Gastroesophageal sphincter (tissue), 4 donors: ENCODE data around the gene PATL1. TPM values are rescaled to one million over a fixed set of nuclear protein-coding genes. Genes with fewer than 3 reads are reported as not detected.

ENCODE experiments used
- ATAC-seq: fragments of 150-250 bp; one replicate; pipeline ENCODE4 v1.9.1; 2016; ENCODE audit warnings: mild to moderate bottlenecking, moderate library complexity
- H3K27ac ChIP-seq, 4 donors: fragments of 200-600 bp; sonication (generic) in 3 of 4; 1 replicate in 3 of 4; 2 replicates in 1 of 4; pipeline ENCODE4 v1.5.1; 2016 to 2019
- H3K27me3 ChIP-seq: fragments of 200-600 bp; sonication (generic); one replicate; pipeline ENCODE4 v1.5.1; 2019
- H3K36me3 ChIP-seq, 2 donors: fragments of 200-600 bp; sonication (generic); one replicate each; pipeline ENCODE4 v1.5.1; 2019; ENCODE audit warnings: control low read depth in 1 of 2
- H3K4me1 ChIP-seq, 3 donors: fragments of 200-600 bp; sonication (generic); 1 replicate in 2 of 3; 2 replicates in 1 of 3; pipeline ENCODE4 v1.5.1; 2016 to 2019; ENCODE audit warnings: control low read depth in 2 of 3
- H3K4me3 ChIP-seq, 2 donors: fragments of 200-600 bp; sonication (generic); one replicate each; pipeline ENCODE4 v1.5.1; 2019; ENCODE audit warnings: mild to moderate bottlenecking in 1 of 2, moderate library complexity in 1 of 2
- H3K9me3 ChIP-seq, 3 donors: fragments of 200-600 bp; sonication (generic); one replicate each; pipeline ENCODE4 v1.5.1; 2017 to 2019; ENCODE audit warnings: control low read depth in 2 of 3
- CTCF ChIP-seq, 4 experiments: fragments of 200-600 bp in 2 of 4; fragments of 450-650 bp in 2 of 4; sonication (generic) in 1 of 4; IDR thresholded peaks; one replicate each; pipeline ENCODE4 v1.5.1; 2017 to 2019; ENCODE audit warnings: antibody characterized with exemption in 4 of 4, mild to moderate bottlenecking in 2 of 4, moderate library complexity in 2 of 4
- EP300 ChIP-seq: sonication (generic); formaldehyde crosslinking; IDR thresholded peaks from one replicate; pipeline ENCODE4 v1.6.1; 2017; ENCODE audit warnings: antibody characterized with exemption, mild to moderate bottlenecking
- POLR2A ChIP-seq, 2 donors: fragments of 450-650 bp; IDR thresholded peaks; one replicate each; pipeline ENCODE4 v1.6.1; 2017; ENCODE audit warnings: antibody characterized with exemption in 2 of 2, mild to moderate bottlenecking in 2 of 2, moderate library complexity in 1 of 2
- POLR2AphosphoS5 ChIP-seq: sonication (generic); formaldehyde crosslinking; IDR thresholded peaks from one replicate; pipeline ENCODE4 v1.6.1; 2017; ENCODE audit warnings: antibody characterized with exemption
- WGBS, 2 donors: methylation state at CpG; one replicate each; pipeline ENCODE4 v1.1.5; 2018; ENCODE audit warnings: low coverage in 1 of 2; 5-methylcytosine and 5-hydroxymethylcytosine counted together
- total RNA-seq, 4 donors: library from RNA; depleted of rRNA; stranded (reverse); fragments of >200 nt; gene quantifications; one replicate each; pipeline ENCODE4 v1.1.0, GENCODE V29; 2016

Gene PATL1
- total RNA-seq, 4 donors from 2014 or later = 13.9 to 16.3 (median 15.5) TPM

- no peak for ATAC-seq
- no peaks in the 10 kb centered on the region for H3K4me1 ChIP-seq
- no peak overlapping the region for H3K4me3 ChIP-seq
- TF ChIP-seq CTCF (IDR thresholded peaks at IDR 0.05) = no peak
- TF ChIP-seq POLR2A (IDR thresholded peaks at IDR 0.05) = no peak
- no peak for TF ChIP-seq EP300
- TF ChIP-seq POLR2AphosphoS5 = no peak
- H3K36me3 ChIP-seq = peaks cover 42 to 99% of the 10 kb centered on the region in 2 donors
- no peak overlapping the region for H3K27ac ChIP-seq
- no peaks in the 10 kb centered on the region for H3K9me3 ChIP-seq
- no peaks in the 10 kb centered on the region for H3K27me3 ChIP-seq
- 80 to 81% methylated on average over 4 of the region's 4 CpGs for WGBS, 2 donors
Observed at GRCh38 chr11:59654893-59655292, 13.9 kb downstream of the PATL1 start.

- Histone ChIP-seq H3K36me3 (peaks cover 13 to 89% of the 10 kb centered on the region in 2 donors), H3K9me3 (no peaks in the 10 kb centered on the region), H3K4me1 (peaks cover 0 to 10% (median 0%) of the 10 kb centered on the region in 3 donors), H3K4me3 (no peak overlapping the region), H3K27me3 (no peaks in the 10 kb centered on the region), H3K27ac (no peak overlapping the region)
- WGBS, 2 donors = 85 to 91% methylated on average over 3 of the region's 3 CpGs
- TF ChIP-seq CTCF (IDR thresholded peaks at IDR 0.05) = no peak
- no peak for TF ChIP-seq EP300
- no peak for TF ChIP-seq POLR2A (IDR thresholded peaks at IDR 0.05)
- no peak for TF ChIP-seq POLR2AphosphoS5
- ATAC-seq = no peak
Observed at GRCh38 chr11:59647245-59647980, 21.4 kb downstream of the PATL1 start.

- H3K4me3 ChIP-seq = no peak overlapping the region
- no peaks in the 10 kb centered on the region for H3K27me3 ChIP-seq
- 63 to 67% methylated on average over 3 of the region's 3 CpGs for WGBS, 2 donors
- H3K27ac ChIP-seq = no peak overlapping the region
- no peaks in the 10 kb centered on the region for H3K9me3 ChIP-seq
- peaks cover 4 to 89% of the 10 kb centered on the region in 2 donors for H3K36me3 ChIP-seq
- TF ChIP-seq CTCF (IDR thresholded peaks at IDR 0.05) (no peak), EP300 (no peak), POLR2AphosphoS5 (no peak), POLR2A (IDR thresholded peaks at IDR 0.05) (no peak)
- peaks cover 0 to 10% (median 0%) of the 10 kb centered on the region in 3 donors for H3K4me1 ChIP-seq
- no peak for ATAC-seq
Observed at GRCh38 chr11:59644528-59644927, 24.3 kb downstream of the PATL1 start.

GRCh38 chr11:59643390-59643789 is 25.4 kb downstream of the PATL1 start:
- WGBS, 2 donors = 87 to 92% methylated on average over 2 to 3 of the region's 3 CpGs
- H3K4me1 ChIP-seq = peaks cover 0 to 10% (median 0%) of the 10 kb centered on the region in 3 donors
- H3K27me3 ChIP-seq = no peaks in the 10 kb centered on the region
- TF ChIP-seq CTCF (IDR thresholded peaks at IDR 0.05) (no peak), POLR2AphosphoS5 (no peak), EP300 (no peak), POLR2A (IDR thresholded peaks at IDR 0.05) (no peak)
- peaks cover 4 to 89% of the 10 kb centered on the region in 2 donors for H3K36me3 ChIP-seq
- no peak overlapping the region for H3K4me3 ChIP-seq
- H3K27ac ChIP-seq = no peak overlapping the region
- no peak for ATAC-seq
- H3K9me3 ChIP-seq = no peaks in the 10 kb centered on the region

GRCh38 chr11:59641156-59641555 is 27.7 kb downstream of the PATL1 start:
- Histone ChIP-seq H3K27me3 (no peaks in the 10 kb centered on the region), H3K27ac (no peak overlapping the region), H3K4me3 (no peak overlapping the region), H3K36me3 (peaks cover 0 to 89% of the 10 kb centered on the region in 2 donors), H3K9me3 (no peaks in the 10 kb centered on the region), H3K4me1 (peaks cover 0 to 10% (median 0%) of the 10 kb centered on the region in 3 donors)
- ATAC-seq = no peak
- TF ChIP-seq POLR2A (IDR thresholded peaks at IDR 0.05) (no peak), POLR2AphosphoS5 (no peak), CTCF (IDR thresholded peaks at IDR 0.05) (no peak)
- 96 to 100% methylated on average over 1 to 3 of the region's 3 CpGs for WGBS, 2 donors
